Measurements from ENCODE around the gene SLC12A7.
"Not testable (repeated sequence)": the region's sequence is repeated elsewhere in the genome, so short reads cannot be mapped to it uniquely, and the experiment has no call there.

Gene SLC12A7

GRCh38 chr5:1140171-1140817, 28.4 kb upstream of the SLC12A7 start:
- DNase-seq, result peak; percentile 84 to 85

- DNase-seq, result no peak
These were observed 27.7 kb upstream of the SLC12A7 start for GRCh38 chr5:1139331-1140170.

- no peak for DNase-seq
These were observed 26.8 kb upstream of the SLC12A7 start for GRCh38 chr5:1138445-1139245.

GRCh38 chr5:1137567-1138444, 25.9 kb upstream of the SLC12A7 start:
- no peak for DNase-seq

- DNase-seq, result no peak
These were observed 25.0 kb upstream of the SLC12A7 start for GRCh38 chr5:1136814-1137213.

- DNase-seq, result no peak
These were observed 24.0 kb upstream of the SLC12A7 start for GRCh38 chr5:1135696-1136525.

- no peak for DNase-seq
These were observed 22.6 kb upstream of the SLC12A7 start for GRCh38 chr5:1134478-1134877.

- no peak for DNase-seq
These were observed 21.8 kb upstream of the SLC12A7 start for GRCh38 chr5:1133510-1134201.

- no peak for DNase-seq
These were observed 21.2 kb upstream of the SLC12A7 start for GRCh38 chr5:1133108-1133507.

- DNase-seq, result no peak
These were observed 20.7 kb upstream of the SLC12A7 start for GRCh38 chr5:1132570-1132969.

- DNase-seq, result no peak
These were observed 19.9 kb upstream of the SLC12A7 start for GRCh38 chr5:1131726-1132125.

- DNase-seq, result no peak
These were observed 19.3 kb upstream of the SLC12A7 start for GRCh38 chr5:1131191-1131621.

- no peak for DNase-seq
These were observed 18.5 kb upstream of the SLC12A7 start for GRCh38 chr5:1130218-1130946.

- no peak for DNase-seq
These were observed 17.8 kb upstream of the SLC12A7 start for GRCh38 chr5:1129711-1130055.

- DNase-seq, result no peak
These were observed 17.3 kb upstream of the SLC12A7 start for GRCh38 chr5:1128977-1129710.

- DNase-seq, result no peak
These were observed 16.3 kb upstream of the SLC12A7 start for GRCh38 chr5:1127959-1128785.

GRCh38 chr5:1125695-1126094, 13.8 kb upstream of the SLC12A7 start:
- DNase-seq, result not testable (repeated sequence)

GRCh38 chr5:1125030-1125357, 13.1 kb upstream of the SLC12A7 start:
- no peak for DNase-seq

Data from activated T-cell treated with anti-CD3 and anti-CD28 coated beads, Interleukin-2, amount 50 U/mL, for 48 hours (primary cell).